NCI-H748 (cell line): ENCODE results near the gene TSHZ1.

Source experiments
- DNase-seq: peaks from one replicate; lab custom pipeline; 2025; ENCODE audit not compliant: unreplicated experiment; lab: John Stamatoyannopoulos, UW

TSHZ1 gene

GRCh38 chr18:75268364-75268646, 57.7 kb downstream of the TSHZ1 start:
- no peak for DNase-seq

GRCh38 chr18:75269124-75269680, 58.6 kb downstream of the TSHZ1 start:
- peak; percentile 82 for DNase-seq

DNA sequence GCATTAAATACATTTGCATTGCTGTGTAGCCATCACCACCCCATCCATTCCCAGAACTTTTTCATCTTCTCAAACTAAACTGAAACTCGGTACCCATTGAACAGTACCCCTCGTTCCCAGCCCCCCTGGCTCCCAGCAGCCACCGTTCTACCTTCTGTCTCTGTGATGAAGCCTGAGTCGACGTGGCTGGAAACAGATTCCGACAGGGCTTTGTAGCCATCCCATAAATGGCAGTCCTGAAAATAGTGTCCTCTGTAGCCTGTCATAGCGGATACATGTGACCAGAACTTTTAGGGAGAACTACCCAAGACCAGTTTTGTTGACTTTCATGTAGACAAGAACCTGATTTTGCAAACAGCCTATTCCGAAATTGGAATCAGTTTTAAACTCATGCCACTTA, 59.1 kb downstream of the TSHZ1 start:
- no peak for DNase-seq

DNA sequence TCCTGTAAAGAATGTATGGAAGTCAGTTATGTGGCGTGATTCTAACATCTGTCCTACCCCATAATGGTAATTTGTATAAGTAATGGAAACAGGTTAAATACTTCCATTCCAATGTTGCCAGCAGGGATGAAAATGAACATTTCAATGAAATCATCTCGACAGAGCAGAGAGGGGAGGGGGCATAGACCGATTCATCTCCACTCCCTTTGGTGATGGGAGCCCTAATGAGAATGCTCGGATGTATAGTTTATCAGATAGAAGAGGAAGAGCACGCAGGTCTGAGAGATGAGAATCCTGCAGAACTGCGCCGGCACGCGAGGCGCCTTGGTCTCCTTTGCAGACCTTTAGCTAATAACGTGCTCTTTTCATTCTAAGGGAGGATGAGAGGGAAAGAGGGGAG, 61.4 kb downstream of the TSHZ1 start:
- no peak for DNase-seq

- DNase-seq = no peak
Measured at GRCh38 chr18:75273817-75274216, 63.2 kb downstream of the TSHZ1 start.

DNA sequence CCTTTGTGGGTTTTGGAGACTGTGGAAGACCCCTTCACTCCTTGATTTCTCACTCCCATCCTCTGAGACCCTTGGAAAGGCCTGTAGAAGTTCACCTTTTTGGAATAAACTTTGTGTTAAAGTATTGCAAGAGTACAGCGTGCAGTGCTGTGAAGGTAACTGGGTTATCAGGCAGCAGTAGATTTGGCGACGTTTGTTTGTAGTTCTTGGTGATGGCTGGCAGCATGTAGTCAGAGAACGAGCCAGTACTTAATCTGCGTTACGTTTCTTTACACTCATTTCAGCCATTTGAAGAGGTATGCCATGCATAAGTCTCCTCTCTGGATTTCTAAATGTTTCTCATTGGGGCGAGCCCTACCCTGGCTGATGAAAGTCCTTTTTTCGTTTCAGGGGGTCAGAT, 64.6 kb downstream of the TSHZ1 start:
- no peak for DNase-seq

GRCh38 chr18:75276818-75277609, 66.4 kb downstream of the TSHZ1 start:
- peak; percentile 26 for DNase-seq

DNA sequence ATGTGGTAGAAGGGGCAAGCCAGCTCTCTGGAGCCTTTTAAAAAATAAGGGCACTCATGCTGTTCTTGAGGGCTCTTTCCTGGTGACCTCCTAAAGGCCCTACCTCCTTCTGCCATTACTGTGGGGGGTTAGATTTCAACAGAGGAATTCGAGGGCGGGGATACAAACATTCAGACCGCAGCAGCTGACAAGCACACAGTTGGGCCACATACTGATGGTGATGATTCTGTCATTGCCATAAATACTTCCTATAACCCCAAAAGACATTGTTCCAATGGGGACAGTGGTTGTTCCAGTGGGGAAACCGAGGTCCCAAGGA, 67.0 kb downstream of the TSHZ1 start:
- DNase-seq = no peak

DNA sequence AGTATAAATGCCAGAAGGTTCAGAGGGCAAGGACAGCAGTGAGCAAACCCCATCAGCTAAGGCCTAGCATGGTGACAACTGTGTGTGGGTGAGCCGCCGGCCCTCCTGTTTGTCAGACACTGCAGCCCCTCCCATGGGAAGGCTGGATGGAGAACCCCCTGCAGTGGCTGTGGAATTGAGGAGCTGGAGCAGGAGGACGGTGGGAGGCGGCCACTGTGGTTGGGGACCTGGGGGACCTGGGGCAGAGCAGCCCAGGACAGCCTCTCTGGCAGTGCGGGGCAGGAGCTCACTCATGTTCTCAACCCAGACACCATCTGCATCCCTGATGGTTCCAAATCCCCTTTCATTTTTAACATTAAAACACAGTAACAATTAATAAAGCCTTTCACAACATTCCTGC, 68.8 kb downstream of the TSHZ1 start:
- DNase-seq = no peak

- no peak for DNase-seq
Measured at GRCh38 chr18:75280427-75281280, 70.1 kb downstream of the TSHZ1 start.

DNA sequence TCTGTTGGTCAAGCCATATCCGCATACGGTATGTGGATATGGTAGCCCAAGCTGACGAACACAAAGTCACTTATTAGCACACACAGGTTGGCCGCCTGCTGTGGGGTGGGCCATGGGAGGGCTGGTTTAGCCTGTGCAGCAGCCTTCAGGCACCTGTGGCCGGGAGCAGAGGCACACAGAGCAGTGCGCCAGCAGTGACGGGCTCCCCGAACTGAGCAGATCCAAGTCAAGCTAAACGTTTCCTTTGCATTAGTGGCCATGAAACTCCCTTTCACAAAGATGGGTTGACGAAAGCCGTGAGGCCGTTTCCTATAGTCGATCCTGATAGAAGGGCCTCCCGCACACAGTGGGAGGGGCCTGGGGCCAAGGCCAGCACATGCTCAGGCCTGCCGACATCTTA, 72.1 kb downstream of the TSHZ1 start:
- no peak for DNase-seq

DNA sequence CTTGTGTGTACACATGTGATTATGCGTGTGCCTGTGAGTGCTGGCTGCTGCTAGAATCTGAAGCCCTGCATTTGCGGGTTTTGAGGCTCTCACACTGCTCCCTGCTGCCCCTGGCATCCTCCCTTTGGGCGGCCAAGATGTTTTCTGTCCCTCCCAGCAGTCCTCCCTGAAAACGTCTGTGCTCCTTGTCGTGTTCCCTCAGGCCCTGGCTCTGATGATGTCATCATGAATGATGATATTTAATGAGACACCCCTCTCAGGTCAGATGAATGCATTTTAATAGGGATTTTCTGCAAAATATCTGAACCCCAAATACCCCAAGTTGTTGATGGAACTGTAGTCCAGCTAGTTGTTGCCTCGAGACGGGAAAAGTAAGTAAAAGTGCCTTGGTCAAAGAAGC, 73.1 kb downstream of the TSHZ1 start:
- no peak for DNase-seq

- no peak for DNase-seq
Measured at GRCh38 chr18:75284566-75284965, 74.0 kb downstream of the TSHZ1 start.

- DNase-seq = no peak
Measured at GRCh38 chr18:75285876-75286275, 75.3 kb downstream of the TSHZ1 start.

- DNase-seq = no peak
Measured at GRCh38 chr18:75287006-75287405, 76.4 kb downstream of the TSHZ1 start.

- no peak for DNase-seq
Measured at GRCh38 chr18:75287700-75288099, 77.1 kb downstream of the TSHZ1 start.

GRCh38 chr18:75289761-75290160, 79.2 kb downstream of the TSHZ1 start:
- no peak for DNase-seq

GRCh38 chr18:75290737-75291358, 80.3 kb downstream of the TSHZ1 start:
- DNase-seq = peak; percentile 99

- no peak for DNase-seq
Measured at GRCh38 chr18:75291460-75291859, 80.9 kb downstream of the TSHZ1 start.

- DNase-seq = peak; percentile 25
Measured at GRCh38 chr18:75293591-75293990, 83.0 kb downstream of the TSHZ1 start.

GRCh38 chr18:75297731-75298130, 87.1 kb downstream of the TSHZ1 start:
- no peak for DNase-seq
